ENCODE results near the gene SPATA31D1. TPM values are rescaled to one million over a fixed set of nuclear protein-coding genes. Genes with fewer than 3 reads are reported as not detected.

The SPATA31D1 gene
- total RNA-seq, 1 donor from 2014 or later: not detected

- Histone ChIP-seq H3K9me3 (no peaks in the 10 kb centered on the region), H3K27me3 (no peaks in the 10 kb centered on the region), H3K4me1 (no peaks in the 10 kb centered on the region), H3K4me3 (no peak overlapping the region), H3K27ac (no peak overlapping the region), H3K36me3 (no peaks in the 10 kb centered on the region)
- intact Hi-C loops (cut with DNase I): no loop called here
- no peak for DNase-seq (ENCODE audit: low spot score in 2 of 2)
- TF ChIP-seq CTCF (IDR thresholded peaks at IDR 0.05): no peak
Measured at GRCh38 chr9:82024908-82025307, 36.3 kb downstream of the SPATA31D1 start.

GRCh38 chr9:82031538-82032280 lies 43.1 kb downstream of the SPATA31D1 start:
- Histone ChIP-seq H3K27ac (no peak overlapping the region), H3K4me1 (no peaks in the 10 kb centered on the region), H3K4me3 (no peak overlapping the region), H3K36me3 (no peaks in the 10 kb centered on the region), H3K9me3 (no peaks in the 10 kb centered on the region), H3K27me3 (no peaks in the 10 kb centered on the region)
- no peak for TF ChIP-seq CTCF (IDR thresholded peaks at IDR 0.05)
- intact Hi-C loops (cut with DNase I): no loop called here
- DNase-seq (ENCODE audit: low spot score in 2 of 2): peak in 1 of 2 donors; percentile 68

- no peak overlapping the region for H3K27ac ChIP-seq
- H3K4me1 ChIP-seq: no peaks in the 10 kb centered on the region
- intact Hi-C loops (cut with DNase I): no loop called here
- DNase-seq (ENCODE audit: low spot score in 2 of 2): no peak
- TF ChIP-seq CTCF (IDR thresholded peaks at IDR 0.05): no peak
- H3K4me3 ChIP-seq: no peak overlapping the region
- H3K27me3 ChIP-seq: no peaks in the 10 kb centered on the region
- H3K36me3 ChIP-seq: no peaks in the 10 kb centered on the region
- no peaks in the 10 kb centered on the region for H3K9me3 ChIP-seq
Measured at GRCh38 chr9:82034956-82035731, 46.6 kb downstream of the SPATA31D1 start.

GRCh38 chr9:82036086-82036485 lies 47.5 kb downstream of the SPATA31D1 start:
- intact Hi-C loops (cut with DNase I): no loop called here

GRCh38 chr9:82037126-82037525 lies 48.6 kb downstream of the SPATA31D1 start:
- no peaks in the 10 kb centered on the region for H3K4me1 ChIP-seq
- H3K27ac ChIP-seq: no peak overlapping the region
- DNase-seq (ENCODE audit: low spot score in 2 of 2): no peak
- intact Hi-C loops (cut with DNase I): no loop called here
- no peaks in the 10 kb centered on the region for H3K9me3 ChIP-seq
- H3K36me3 ChIP-seq: no peaks in the 10 kb centered on the region
- H3K4me3 ChIP-seq: no peak overlapping the region
- TF ChIP-seq CTCF (IDR thresholded peaks at IDR 0.05): no peak
- no peaks in the 10 kb centered on the region for H3K27me3 ChIP-seq

More at GRCh38 chr9:82036086-82036485, 47.5 kb downstream of the SPATA31D1 start:
- Histone ChIP-seq H3K27ac (no peak overlapping the region), H3K27me3 (no peaks in the 10 kb centered on the region), H3K36me3 (no peaks in the 10 kb centered on the region), H3K9me3 (no peaks in the 10 kb centered on the region), H3K4me1 (no peaks in the 10 kb centered on the region), H3K4me3 (no peak overlapping the region)
- TF ChIP-seq CTCF (IDR thresholded peaks at IDR 0.05): no peak
- DNase-seq (ENCODE audit: low spot score in 2 of 2): no peak

Measured in ascending aorta (tissue), 2 donors.